Superior temporal gyrus (tissue), 1 donor: ENCODE data around the gene PPP6R2.
A peak's percentile ranks its signal among the peaks of the same experiment; 100 is the strongest.

Experiments used
- DNase-seq: peaks from one replicate; pipeline ENCODE4 v3.0.0-alpha.2; 2016; ENCODE audit errors: extremely low spot score

The PPP6R2 gene

DNA sequence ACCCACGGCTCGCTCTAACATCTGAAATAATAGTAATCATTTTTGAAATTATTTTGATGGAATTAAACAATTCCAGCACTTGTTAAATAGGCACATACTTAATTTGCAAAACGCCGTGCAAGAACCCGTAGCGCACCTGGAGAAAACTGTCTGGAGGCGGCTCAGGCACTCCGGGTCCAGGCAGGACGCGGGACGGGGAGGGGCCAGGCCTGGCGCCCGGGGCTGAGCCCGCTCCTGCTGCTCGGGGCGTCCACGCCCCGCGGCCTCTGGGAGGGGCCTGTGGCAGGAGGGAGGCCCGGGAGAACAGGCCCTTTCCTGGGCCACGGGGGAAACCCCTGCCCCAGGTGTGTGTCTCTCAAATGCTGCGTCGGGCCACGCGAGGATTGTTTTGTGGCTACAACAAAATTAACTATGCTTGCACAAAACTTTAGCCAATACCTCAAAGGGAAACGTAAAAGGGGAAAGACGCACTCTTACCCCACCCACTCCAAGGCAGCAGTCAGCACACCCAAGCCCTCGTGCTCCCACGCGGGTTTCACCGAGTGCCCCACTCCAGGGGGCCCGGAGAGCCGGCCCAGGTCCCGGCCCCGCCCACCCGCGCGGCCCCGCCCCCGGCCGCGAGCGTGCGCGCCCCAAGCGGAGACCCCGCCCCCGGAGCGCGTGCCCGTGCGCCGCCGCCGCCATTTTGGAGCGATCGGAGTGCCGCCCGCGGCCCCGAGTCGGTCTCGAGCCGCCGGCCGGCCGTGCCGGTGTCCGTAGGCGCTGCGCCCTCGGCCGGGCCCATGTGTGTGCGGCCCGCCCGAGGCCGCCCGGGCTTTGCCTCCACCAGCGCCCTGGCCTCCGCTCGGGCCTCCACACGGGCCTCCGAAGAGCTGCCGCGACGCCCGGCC lies at the start of gene PPP6R2:
PPP6R2 (plus strand) TSS at position 677 of the 890 bp plus-strand sequence. CDS start 50,582 bp downstream, outside the sequence.
- DNase-seq = peak; percentile 71

- DNase-seq = no peak
Measured at GRCh38 chr22:50293441-50294318, 49.4 kb upstream of the PPP6R2 start.

- DNase-seq = no peak
Measured at GRCh38 chr22:50294319-50294656, 48.8 kb upstream of the PPP6R2 start.

DNA sequence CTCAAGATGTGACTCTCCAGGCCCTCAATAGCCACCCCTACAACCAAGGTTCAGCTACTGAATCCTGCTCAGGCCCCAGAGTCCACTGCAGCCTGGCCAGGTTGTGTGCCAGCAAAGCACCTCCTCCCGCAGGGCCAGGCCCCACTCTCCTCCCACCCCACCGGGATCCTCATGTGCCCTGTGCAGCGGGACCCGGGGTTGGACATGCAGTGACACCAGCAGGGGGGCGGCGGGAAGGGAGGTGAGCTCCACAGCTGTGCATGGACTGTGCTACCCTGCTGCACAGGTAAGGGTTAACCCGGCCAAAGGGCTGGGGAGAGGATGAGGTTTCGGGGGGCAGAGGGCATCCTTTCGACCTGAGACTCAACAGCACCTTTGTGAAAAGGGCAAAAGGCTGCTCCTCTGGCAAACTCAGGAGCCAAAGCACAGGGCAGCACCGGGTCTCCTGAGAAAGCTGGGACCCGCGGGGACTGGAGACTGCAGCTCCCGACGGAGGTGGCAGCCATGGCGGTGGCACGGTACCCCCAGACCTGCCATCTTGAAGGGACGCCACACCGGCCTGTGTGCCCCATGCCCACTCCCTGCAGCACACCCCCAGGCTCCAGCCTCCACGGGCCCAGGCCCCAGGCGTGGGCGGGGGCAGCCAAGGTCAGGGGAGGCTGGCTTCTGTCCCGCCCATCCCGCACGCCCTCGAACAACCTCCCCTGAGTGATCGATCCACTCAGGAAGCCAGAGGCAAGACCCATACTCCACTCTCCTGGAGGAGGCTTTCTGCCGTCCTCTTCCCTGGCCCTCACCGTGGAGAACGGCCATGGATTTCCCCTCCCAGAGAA lies 46.3 kb upstream of the PPP6R2 start:
- no peak for DNase-seq

DNA sequence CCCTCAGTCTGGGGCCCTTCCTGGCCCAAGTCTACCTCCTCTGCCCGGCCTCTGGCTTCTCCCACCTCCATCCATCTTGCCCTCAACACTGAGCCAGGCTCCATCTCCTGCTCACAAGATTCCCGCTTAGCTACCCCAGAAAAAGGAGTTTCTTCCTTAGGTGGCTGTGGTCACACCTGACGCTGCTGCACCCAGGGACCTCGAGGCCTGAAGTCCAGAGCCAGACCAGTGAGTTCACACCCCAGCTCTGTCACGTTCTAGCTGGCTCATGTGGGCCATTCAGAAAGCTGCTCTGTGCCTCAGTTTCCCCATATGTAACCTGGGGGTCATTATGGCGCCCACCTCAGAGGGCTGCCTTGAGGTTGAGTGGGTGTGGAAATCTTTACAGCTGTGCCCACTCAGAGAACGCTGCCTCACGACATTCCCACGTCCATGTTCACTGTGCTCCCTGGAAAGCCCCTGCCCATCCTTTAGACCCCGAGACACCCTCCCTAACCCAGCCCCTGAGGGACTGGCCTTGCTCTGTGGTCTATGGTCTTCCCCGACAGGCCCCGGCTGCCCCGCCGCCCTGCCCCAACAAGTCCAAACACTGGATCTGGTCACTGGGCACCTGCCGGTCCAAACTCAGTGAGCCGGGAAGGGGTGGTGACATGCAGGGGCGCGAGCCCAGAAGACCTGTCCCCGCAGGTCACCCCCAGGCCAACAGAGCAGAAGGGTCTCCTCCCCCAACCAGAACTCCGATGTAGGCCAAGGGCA lies 45.4 kb upstream of the PPP6R2 start:
- DNase-seq = no peak

DNA sequence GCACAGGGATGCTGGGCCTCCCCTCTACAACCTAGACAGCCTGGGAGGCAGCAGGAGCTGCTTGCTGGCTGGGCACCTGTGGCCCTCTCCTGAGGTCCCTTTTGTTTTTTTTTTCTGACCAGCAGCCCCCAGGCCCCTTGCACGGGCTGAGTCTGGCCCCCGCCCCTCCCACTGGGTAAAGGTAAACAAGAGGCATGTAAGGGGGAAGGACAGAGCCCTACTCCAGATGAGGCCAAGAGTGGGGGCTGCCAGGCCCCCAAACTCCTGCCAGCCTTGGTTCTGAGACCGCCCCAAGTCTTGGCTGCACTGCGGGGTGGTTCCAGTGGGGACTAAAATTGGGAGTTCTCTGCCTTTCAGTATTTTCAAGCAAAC lies 44.9 kb upstream of the PPP6R2 start:
- DNase-seq = no peak

- DNase-seq = no peak
Measured at GRCh38 chr22:50298937-50299784, 44.0 kb upstream of the PPP6R2 start.

GRCh38 chr22:50299785-50300619 lies 43.1 kb upstream of the PPP6R2 start:
- no peak for DNase-seq

DNA sequence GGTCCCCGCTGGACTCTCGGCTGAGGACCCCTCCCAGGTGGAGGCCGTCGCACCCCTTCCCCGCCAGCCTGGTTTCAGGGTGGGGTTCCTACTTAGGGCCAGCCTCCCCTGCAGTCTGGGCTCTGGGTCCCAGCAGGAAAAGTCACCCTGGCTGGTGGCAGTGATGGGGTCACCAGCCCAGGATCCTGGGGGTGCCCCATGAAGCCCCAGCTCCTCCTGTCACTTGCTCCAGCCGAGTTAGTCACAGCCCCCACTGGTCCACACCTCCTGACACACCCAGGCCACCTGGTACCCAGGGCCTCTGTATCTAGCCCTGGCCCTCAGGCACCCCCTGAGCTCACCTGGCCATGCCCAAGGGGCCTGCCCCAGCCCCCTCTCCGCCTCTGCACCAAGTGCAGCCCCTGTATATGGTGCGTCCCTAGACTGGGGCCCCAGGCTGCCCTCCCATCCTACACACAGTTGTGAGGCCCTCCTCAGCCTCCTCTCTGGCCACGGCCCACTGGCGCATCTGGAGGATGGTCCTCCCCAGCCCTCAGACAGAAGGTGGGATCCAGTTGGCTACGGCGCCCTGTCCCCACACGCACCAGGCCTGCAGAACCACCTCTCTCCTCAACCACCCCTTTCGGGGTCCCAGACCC lies 42.4 kb upstream of the PPP6R2 start:
- DNase-seq = no peak

GRCh38 chr22:50301581-50301991 lies 41.5 kb upstream of the PPP6R2 start:
- DNase-seq = no peak

DNA sequence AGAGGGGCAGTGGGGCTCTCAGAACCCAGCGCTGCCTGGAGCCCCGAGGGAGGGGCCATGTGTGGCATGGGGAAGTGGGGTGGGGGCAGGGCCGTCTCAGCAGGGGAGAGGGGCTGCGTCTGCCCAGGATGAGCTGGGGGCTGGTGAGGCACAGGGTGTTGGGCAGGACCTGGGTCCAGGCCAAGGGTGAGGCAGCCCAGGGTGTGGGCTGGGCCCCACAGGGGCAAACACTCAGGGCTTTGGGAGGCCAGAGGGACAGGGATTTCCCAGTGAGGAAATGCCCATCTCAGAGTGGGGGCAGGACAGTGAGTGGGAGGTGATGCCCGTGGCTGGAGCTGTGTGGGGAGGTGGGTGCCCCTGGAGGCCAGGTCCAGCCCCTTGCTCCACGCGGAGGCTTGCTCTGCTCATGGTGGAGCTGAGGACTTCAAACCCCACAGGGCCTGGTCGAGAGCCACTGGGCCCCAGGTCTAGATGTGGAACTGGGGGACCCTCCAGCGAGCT lies 41.0 kb upstream of the PPP6R2 start:
- DNase-seq = no peak

GRCh38 chr22:50302564-50302963 lies 40.6 kb upstream of the PPP6R2 start:
- DNase-seq = no peak

DNA sequence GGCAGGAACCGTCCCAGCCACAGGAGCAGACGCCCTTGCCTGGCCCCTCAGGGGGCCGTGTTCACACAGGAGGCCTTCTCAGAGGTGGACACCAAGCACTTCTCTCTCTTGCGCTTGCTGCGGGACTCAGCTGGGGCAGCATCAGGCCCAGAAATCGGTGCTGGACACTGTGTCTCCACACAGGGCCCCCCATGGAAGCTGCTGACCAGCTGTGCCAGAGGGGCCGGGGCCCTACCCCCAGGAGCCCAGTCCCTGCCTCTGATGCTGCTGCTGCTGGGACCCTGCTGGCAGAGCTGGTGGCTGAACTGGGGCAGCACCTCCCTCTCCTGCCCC lies 39.6 kb upstream of the PPP6R2 start:
- no peak for DNase-seq

DNA sequence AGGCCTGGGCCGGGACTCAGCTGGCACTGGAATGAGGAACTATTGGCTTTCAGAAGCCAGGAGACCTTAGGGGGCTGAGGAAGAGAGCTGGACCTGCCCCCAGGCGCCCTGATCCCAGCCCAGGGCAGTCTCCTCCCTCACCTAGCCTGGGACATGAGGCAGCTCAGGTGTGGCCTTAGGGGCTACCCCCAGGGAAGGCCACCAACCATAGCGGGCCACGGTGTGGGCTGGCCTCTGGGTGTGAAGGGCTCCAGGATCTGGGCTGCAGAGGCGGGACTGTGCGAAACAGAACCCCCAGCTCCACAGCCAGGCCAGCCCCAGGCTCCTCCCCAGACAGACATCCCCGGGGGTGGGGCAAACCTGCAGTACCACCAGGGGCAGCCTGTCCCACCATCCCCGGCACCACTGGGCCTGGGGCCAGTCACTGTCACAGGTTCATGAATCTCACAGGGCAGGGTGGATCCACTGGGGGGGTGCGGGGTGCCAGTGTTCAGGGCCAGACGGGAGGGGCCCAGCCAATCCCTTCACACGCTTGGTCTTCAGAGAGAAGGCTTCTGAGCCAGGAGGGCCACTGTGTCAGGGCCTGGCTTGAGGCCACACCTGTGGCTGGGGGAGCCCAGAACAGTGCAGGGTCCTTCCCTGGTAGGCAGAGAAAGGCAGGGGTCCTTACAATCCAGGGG lies 39.1 kb upstream of the PPP6R2 start:
- no peak for DNase-seq

GRCh38 chr22:50304528-50305392 lies 38.4 kb upstream of the PPP6R2 start:
- no peak for DNase-seq

GRCh38 chr22:50305393-50305922 lies 37.7 kb upstream of the PPP6R2 start:
- no peak for DNase-seq
